HepG2 (cell line): ENCODE data around the gene ZNF189. TPM values are rescaled to one million over a fixed set of nuclear protein-coding genes. Genes with fewer than 3 reads are reported as not detected.

Experiments
- ATAC-seq: fragments of 200-7000 bp; cut with Tn5 transposase; 3 replicates; pipeline ENCODE4 v1.9.1; 2020; ENCODE audit warnings: mild to moderate bottlenecking, moderate library complexity
- BruUV-seq: library from RNA; stranded (reverse); fragments of 400-500 nt; replicated peaks from 2 replicates; lab custom pipeline; 2021; lab: Mats Ljungman, UMichigan
- CTCF ChIA-PET: fragments of 300-600 bp; formaldehyde crosslinking; extraction: SDS; loops from one replicate; lab custom pipeline; 2021; ENCODE audit warnings: low total read pairs, inconsistent platforms, low intra/inter-chr PET ratio; lab: Yijun Ruan, JAX
- POLR2A ChIA-PET: fragments of 350-600 bp; sonication (Branson Sonifier 250); formaldehyde crosslinking; loops from one replicate; lab custom pipeline; 2020; ENCODE audit warnings: antibody characterized with exemption, inconsistent platforms; lab: Yijun Ruan, JAX
- DNase-seq: peaks from one replicate; pipeline ENCODE4 v3.0.0-alpha.2; 2015; ENCODE audit warnings: low spot score
- FAIRE-seq: peaks from 3 replicates; lab custom pipeline; 2011; peaks lifted over from hg19 to GRCh38; lab: Jason Lieb, UNC
- H2AFZ ChIP-seq: one replicate; pipeline ENCODE4 v1.6.1; 2011; ENCODE audit warnings: low read length, inconsistent platforms
- H3K27ac ChIP-seq: fragments of 300-600 bp; 3 replicates; pipeline ENCODE4 v1.8.0; 2011; ENCODE audit warnings: mixed run types, mild to moderate bottlenecking, mixed read lengths, low read length, inconsistent platforms; ENCODE audit not compliant: insufficient read depth; ENCODE audit errors: extremely low read length
- H3K27me3 ChIP-seq, 2 experiments: fragments of 200-600 bp in 1 of 2; 2 replicates in 1 of 2; 3 replicates in 1 of 2; pipeline versions ENCODE4 v1.6.0 to v1.8.0; 2011; ENCODE audit warnings: low read length in 2 of 2, mild to moderate bottlenecking in 2 of 2, moderate library complexity in 2 of 2, inconsistent platforms in 1 of 2; ENCODE audit not compliant: insufficient read depth in 2 of 2, control insufficient read depth in 1 of 2
- H3K36me3 ChIP-seq, 2 experiments: fragments of 200-600 bp in 1 of 2; replicated peaks in 1 of 2; 2 replicates in 1 of 2; 3 replicates in 1 of 2; pipeline versions ENCODE4 v1.5.1 to v1.8.0; 2011; ENCODE audit warnings: low read length in 2 of 2, inconsistent platforms in 1 of 2; ENCODE audit not compliant: insufficient read depth in 2 of 2, control insufficient read depth in 1 of 2
- H3K4me1 ChIP-seq: 2 replicates; pipeline ENCODE4 v1.5.1; 2012; ENCODE audit warnings: low read length, inconsistent platforms; ENCODE audit not compliant: insufficient read depth
- H3K4me2 ChIP-seq: 2 replicates; pipeline ENCODE4 v1.6.0; 2011; ENCODE audit warnings: low read depth, low read length, inconsistent platforms
- H3K4me3 ChIP-seq, 3 experiments: fragments of 200-600 bp in 1 of 3; sonication (generic), shearing (Covaris generic) in 1 of 3; replicated peaks in 1 of 3; 2 replicates each; pipeline ENCODE4 v1.5.1; 2011 to 2016; ENCODE audit warnings: low read length in 3 of 3, inconsistent platforms in 2 of 3, low read depth in 2 of 3, mild to moderate bottlenecking in 2 of 3, control low read depth in 1 of 3, mixed read lengths in 1 of 3; ENCODE audit not compliant: insufficient read depth in 1 of 3
- H3K79me2 ChIP-seq: one replicate; pipeline ENCODE4 v1.6.1; 2011; ENCODE audit warnings: low read length, inconsistent platforms; ENCODE audit not compliant: insufficient read depth
- H3K9ac ChIP-seq: 2 replicates; pipeline ENCODE4 v1.6.0; 2011; ENCODE audit warnings: mild to moderate bottlenecking, low read depth, low read length, inconsistent platforms; ENCODE audit not compliant: insufficient read depth
- H3K9me3 ChIP-seq: 2 replicates; pipeline ENCODE4 v1.5.1; 2012; ENCODE audit warnings: mild to moderate bottlenecking, low read length
- H4K20me1 ChIP-seq: 2 replicates; pipeline ENCODE4 v1.6.0; 2011; ENCODE audit warnings: inconsistent platforms, mild to moderate bottlenecking, low read length, moderate library complexity; ENCODE audit not compliant: insufficient read depth
- MEF2D ChIP-seq: sonication (generic); formaldehyde crosslinking; IDR thresholded peaks from 2 replicates; pipeline ENCODE4 v1.5.1; 2020; ENCODE audit warnings: mild to moderate bottlenecking, missing genetic modification reagents
- POLR2G ChIP-seq: fragments of 200-400 bp; formaldehyde crosslinking; IDR thresholded peaks from 2 replicates; pipeline ENCODE4 v1.6.1; 2018; ENCODE audit warnings: mild to moderate bottlenecking, low read depth, low read length, moderate library complexity
- SAP130 ChIP-seq: IDR thresholded peaks from 2 replicates; pipeline ENCODE4 v1.6.1; 2016; ENCODE audit warnings: low read depth
- SSRP1 ChIP-seq: IDR thresholded peaks from 2 replicates; pipeline ENCODE4 v1.6.1; 2016; ENCODE audit warnings: control low read depth
- STAG1 ChIP-seq: sonication (generic); formaldehyde crosslinking; IDR thresholded peaks from 2 replicates; pipeline ENCODE4 v1.4.0; 2020; ENCODE audit warnings: missing genetic modification reagents
- TEAD3 ChIP-seq: optimal IDR thresholded peaks from 2 replicates; pipeline ENCODE3; 2016; ENCODE audit warnings: borderline replicate concordance
- ZNF124 ChIP-seq: sonication (generic); formaldehyde crosslinking; IDR thresholded peaks from 2 replicates; pipeline ENCODE4 v1.4.0; 2020; ENCODE audit warnings: missing genetic modification reagents
- ZNF510 ChIP-seq: sonication (generic); formaldehyde crosslinking; IDR thresholded peaks from 2 replicates; pipeline ENCODE4 v1.4.0; 2020; ENCODE audit warnings: low read depth, mild to moderate bottlenecking, missing genetic modification reagents
- ZNF709 ChIP-seq: sonication (generic); formaldehyde crosslinking; IDR thresholded peaks from 2 replicates; pipeline ENCODE4 v1.5.0; 2020; ENCODE audit warnings: mild to moderate bottlenecking, missing genetic modification reagents
- WGBS: methylation state at CpG from one replicate; pipeline ENCODE4 v1.1.6; 2017; ENCODE audit warnings: low lambda C conversion rate; 5-methylcytosine and 5-hydroxymethylcytosine counted together
- in situ Hi-C: cut with HindIII; loops from 2 replicates; pipeline ENCODE4 v1.10.0; 2017; ENCODE audit warnings: low pct_unique_long_range_greater_than_20kb; ENCODE audit not compliant: extremely low pct_ligation_motif_present
- intact Hi-C: fragments of 100-400 bp; cut with micrococcal nuclease; formaldehyde crosslinking; loops from one replicate; pipeline ENCODE4 v1.10.0; 2022; ENCODE audit not compliant: unreplicated experiment
- polyA plus RNA-seq, 8 experiments: library from polyadenylated mRNA; depleted of rRNA in 3 of 8; stranded (reverse) in 7 of 8; unstranded in 1 of 8; fragments of >200 nt; fragmentation: Illumina TruSeq in 4 of 8; extraction: Trizol in 4 of 8; gene quantifications; 2 replicates each; pipeline versions ENCODE4 v1.2.1 to v1.2.3, GENCODE V29; 2011 to 2016; ENCODE audit warnings: low read depth in 4 of 8, missing spikeins in 1 of 8, mixed read lengths in 1 of 8; ENCODE audit not compliant: insufficient read depth in 1 of 8
- total RNA-seq, 5 experiments: library from RNA; depleted of rRNA; stranded (reverse); fragments of >200 nt; fragmentation: Illumina TruSeq; extraction: Trizol; gene quantifications; 2 replicates each; pipeline ENCODE4 v1.2.3, GENCODE V29; 2016; ENCODE audit warnings: low read depth in 1 of 5
- TF ChIP-seq, protein P1 (sequence below): sonication (generic); formaldehyde crosslinking; IDR thresholded peaks from 2 replicates; pipeline ENCODE4 v1.5.0; 2020; ENCODE audit warnings: mild to moderate bottlenecking, missing genetic modification reagents, moderate library complexity
- TF ChIP-seq, protein P2 (sequence below): IDR thresholded peaks from 2 replicates; pipeline ENCODE4 v1.6.1; 2012; ENCODE audit warnings: low read depth, low read length, improper control_type of control experiment
- TF ChIP-seq, protein P3 (sequence below): sonication (generic); formaldehyde crosslinking; IDR thresholded peaks from 2 replicates; pipeline ENCODE4 v1.5.1; 2020; ENCODE audit warnings: missing genetic modification reagents, mild to moderate bottlenecking, borderline replicate concordance
- TF ChIP-seq, protein P4 (sequence below): IDR thresholded peaks from 2 replicates; pipeline ENCODE4 v1.6.1; 2016; ENCODE audit warnings: low read depth
- TF ChIP-seq, protein P5 (sequence below): IDR thresholded peaks from 2 replicates; pipeline ENCODE4 v1.6.1; 2012; ENCODE audit warnings: low read length, improper control_type of control experiment

The ZNF189 gene
- total and polyA plus RNA-seq, 2 of the 13 experiments (the other 11 are each of a cell fraction or from before 2014, with no cell fraction given): 8.4 to 50.0 TPM

DNA sequence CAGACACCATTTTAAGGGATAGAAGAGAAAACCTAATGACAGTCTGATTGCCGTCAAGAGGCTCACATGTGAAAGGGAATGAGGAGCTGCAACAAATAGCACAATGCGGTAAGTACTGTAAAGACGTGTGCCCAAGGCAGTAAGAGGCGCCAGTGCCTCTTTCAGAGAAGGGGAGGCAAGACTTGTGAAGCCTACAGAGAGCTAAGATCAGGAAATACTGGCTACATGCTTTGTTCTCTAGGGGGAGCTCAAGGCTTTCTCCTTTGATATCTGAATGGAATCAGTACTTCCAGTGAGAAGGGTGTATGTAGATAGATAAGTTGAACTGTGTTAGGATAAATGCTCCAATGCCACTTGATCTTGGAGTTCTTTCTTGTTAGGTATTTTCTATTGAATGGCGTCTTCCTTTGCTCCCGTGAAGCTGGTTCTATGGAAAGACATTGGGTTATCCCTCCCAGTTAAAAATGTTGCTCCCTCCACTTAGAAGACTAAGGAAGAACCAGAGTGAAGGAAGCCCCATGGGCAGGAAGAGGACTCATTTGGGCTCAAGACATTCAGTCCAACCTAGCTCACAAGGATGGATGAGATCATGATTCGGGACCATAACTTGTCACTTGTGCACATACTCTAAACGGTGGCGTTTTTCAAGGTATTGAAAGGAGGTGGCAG is 60.4 kb downstream of the ZNF189 start:
- Histone ChIP-seq H3K36me3 (no peaks in the 10 kb centered on the region), H2AFZ (peak overlapping the region; percentile 38), H3K9ac (no peak overlapping the region), H3K4me3 (no peak overlapping the region), H3K79me2 (no peaks in the 10 kb centered on the region), H3K4me1 (peaks cover 52% of the 10 kb centered on the region), H3K27ac (no peak overlapping the region), H4K20me1 (no peaks in the 10 kb centered on the region), H3K27me3 (no peaks in the 10 kb centered on the region), H3K9me3 (no peaks in the 10 kb centered on the region), H3K4me2 (no peak overlapping the region)
- no TSS peak for BruUV-seq
- WGBS: 65% methylated on average over 9 of the region's 9 CpGs
- in situ Hi-C loops (loop anchor here (5.0 kb wide), 3 partner anchors 62 to 182 kb away; partner anchors contain the start of genes MRPL50, RNF20 and ZNF189), intact Hi-C loops (loop anchor here (1.0 to 5.0 kb wide), 6 partner anchors 38 to 747 kb away; no protein-coding TSS in a partner anchor)
- peak; percentile 88 for FAIRE-seq
- peak; percentile 95 for ATAC-seq
- ChIA-PET POLR2A (interaction anchor here (0.7 to 1.8 kb wide), 6 partner anchors 13 to 143 kb away, joined by 3 to 9 read pairs (median 4); partner anchors contain the start of genes MRPL50, RNF20 and ZNF189), CTCF (interaction anchor here (0.7 to 2.8 kb wide), 5 partner anchors 71 to 147 kb away, joined by 5 to 32 read pairs (median 9); no protein-coding TSS in a partner anchor)
- peak; percentile 86 for DNase-seq
- TF ChIP-seq SAP130 (CRISPR knock-in tag) (peak; percentile 50), ZNF709 (CRISPR knock-in tag) (0 out of 2 replicates have a peak, but pooled peaks have one; percentile 28), MEF2D (CRISPR knock-in tag) (peak; percentile 46; the same call in 1 of the 2 replicates), ZNF510 (CRISPR knock-in tag) (no peak), ZNF124 (CRISPR knock-in tag) (0 out of 2 replicates have a peak, but pooled peaks have one; percentile 39), STAG1 (CRISPR knock-in tag) (peak; percentile 90), TEAD3 (CRISPR knock-in tag) (peak; percentile 38), SSRP1 (peak; percentile 61; the same call in 1 of the 2 replicates), POLR2G (no peak)
- TF ChIP-seq, protein P1, sequence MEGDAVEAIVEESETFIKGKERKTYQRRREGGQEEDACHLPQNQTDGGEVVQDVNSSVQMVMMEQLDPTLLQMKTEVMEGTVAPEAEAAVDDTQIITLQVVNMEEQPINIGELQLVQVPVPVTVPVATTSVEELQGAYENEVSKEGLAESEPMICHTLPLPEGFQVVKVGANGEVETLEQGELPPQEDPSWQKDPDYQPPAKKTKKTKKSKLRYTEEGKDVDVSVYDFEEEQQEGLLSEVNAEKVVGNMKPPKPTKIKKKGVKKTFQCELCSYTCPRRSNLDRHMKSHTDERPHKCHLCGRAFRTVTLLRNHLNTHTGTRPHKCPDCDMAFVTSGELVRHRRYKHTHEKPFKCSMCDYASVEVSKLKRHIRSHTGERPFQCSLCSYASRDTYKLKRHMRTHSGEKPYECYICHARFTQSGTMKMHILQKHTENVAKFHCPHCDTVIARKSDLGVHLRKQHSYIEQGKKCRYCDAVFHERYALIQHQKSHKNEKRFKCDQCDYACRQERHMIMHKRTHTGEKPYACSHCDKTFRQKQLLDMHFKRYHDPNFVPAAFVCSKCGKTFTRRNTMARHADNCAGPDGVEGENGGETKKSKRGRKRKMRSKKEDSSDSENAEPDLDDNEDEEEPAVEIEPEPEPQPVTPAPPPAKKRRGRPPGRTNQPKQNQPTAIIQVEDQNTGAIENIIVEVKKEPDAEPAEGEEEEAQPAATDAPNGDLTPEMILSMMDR: peak; percentile 91
- TF ChIP-seq, protein P2, sequence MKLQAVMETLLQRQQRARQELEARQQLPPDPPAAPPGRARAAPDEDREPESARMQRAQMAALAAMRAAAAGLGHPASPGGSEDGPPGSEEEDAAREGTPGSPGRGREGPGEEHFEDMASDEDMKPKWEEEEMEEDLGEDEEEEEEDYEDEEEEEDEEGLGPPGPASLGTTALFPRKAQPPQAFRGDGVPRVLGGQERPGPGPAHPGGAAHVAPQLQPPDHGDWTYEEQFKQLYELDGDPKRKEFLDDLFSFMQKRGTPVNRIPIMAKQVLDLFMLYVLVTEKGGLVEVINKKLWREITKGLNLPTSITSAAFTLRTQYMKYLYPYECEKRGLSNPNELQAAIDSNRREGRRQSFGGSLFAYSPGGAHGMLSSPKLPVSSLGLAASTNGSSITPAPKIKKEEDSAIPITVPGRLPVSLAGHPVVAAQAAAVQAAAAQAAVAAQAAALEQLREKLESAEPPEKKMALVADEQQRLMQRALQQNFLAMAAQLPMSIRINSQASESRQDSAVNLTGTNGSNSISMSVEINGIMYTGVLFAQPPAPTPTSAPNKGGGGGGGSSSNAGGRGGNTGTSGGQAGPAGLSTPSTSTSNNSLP: peak; percentile 61
- TF ChIP-seq, protein P3, sequence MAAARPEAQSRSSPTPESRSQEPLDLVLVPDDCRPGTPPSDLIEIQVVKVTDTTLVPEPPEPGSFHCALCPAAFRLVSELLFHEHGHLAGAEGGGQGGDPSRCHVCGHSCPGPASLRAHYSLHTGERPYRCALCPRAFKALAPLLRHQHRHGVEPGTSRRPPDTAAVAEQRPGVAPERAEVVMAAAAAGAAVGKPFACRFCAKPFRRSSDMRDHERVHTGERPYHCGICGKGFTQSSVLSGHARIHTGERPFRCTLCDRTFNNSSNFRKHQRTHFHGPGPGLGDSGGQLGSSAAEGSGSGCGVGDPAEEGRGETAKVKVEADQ (CRISPR knock-in tag): peak; percentile 74; the same call in 1 of the 2 replicates
- TF ChIP-seq, protein P4, sequence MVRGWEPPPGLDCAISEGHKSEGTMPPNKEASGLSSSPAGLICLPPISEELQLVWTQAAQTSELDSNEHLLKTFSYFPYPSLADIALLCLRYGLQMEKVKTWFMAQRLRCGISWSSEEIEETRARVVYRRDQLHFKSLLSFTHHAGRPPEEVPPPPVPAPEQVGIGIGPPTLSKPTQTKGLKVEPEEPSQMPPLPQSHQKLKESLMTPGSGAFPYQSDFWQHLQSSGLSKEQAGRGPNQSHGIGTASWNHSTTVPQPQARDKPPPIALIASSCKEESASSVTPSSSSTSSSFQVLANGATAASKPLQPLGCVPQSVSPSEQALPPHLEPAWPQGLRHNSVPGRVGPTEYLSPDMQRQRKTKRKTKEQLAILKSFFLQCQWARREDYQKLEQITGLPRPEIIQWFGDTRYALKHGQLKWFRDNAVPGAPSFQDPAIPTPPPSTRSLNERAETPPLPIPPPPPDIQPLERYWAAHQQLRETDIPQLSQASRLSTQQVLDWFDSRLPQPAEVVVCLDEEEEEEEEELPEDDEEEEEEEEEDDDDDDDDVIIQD (CRISPR knock-in tag): peak; percentile 67; the same call in 1 of the 2 replicates
- TF ChIP-seq, protein P5, sequence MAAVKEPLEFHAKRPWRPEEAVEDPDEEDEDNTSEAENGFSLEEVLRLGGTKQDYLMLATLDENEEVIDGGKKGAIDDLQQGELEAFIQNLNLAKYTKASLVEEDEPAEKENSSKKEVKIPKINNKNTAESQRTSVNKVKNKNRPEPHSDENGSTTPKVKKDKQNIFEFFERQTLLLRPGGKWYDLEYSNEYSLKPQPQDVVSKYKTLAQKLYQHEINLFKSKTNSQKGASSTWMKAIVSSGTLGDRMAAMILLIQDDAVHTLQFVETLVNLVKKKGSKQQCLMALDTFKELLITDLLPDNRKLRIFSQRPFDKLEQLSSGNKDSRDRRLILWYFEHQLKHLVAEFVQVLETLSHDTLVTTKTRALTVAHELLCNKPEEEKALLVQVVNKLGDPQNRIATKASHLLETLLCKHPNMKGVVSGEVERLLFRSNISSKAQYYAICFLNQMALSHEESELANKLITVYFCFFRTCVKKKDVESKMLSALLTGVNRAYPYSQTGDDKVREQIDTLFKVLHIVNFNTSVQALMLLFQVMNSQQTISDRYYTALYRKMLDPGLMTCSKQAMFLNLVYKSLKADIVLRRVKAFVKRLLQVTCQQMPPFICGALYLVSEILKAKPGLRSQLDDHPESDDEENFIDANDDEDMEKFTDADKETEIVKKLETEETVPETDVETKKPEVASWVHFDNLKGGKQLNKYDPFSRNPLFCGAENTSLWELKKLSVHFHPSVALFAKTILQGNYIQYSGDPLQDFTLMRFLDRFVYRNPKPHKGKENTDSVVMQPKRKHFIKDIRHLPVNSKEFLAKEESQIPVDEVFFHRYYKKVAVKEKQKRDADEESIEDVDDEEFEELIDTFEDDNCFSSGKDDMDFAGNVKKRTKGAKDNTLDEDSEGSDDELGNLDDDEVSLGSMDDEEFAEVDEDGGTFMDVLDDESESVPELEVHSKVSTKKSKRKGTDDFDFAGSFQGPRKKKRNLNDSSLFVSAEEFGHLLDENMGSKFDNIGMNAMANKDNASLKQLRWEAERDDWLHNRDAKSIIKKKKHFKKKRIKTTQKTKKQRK: no peak
